ENCODE results near the gene ADRB1.

DNA sequence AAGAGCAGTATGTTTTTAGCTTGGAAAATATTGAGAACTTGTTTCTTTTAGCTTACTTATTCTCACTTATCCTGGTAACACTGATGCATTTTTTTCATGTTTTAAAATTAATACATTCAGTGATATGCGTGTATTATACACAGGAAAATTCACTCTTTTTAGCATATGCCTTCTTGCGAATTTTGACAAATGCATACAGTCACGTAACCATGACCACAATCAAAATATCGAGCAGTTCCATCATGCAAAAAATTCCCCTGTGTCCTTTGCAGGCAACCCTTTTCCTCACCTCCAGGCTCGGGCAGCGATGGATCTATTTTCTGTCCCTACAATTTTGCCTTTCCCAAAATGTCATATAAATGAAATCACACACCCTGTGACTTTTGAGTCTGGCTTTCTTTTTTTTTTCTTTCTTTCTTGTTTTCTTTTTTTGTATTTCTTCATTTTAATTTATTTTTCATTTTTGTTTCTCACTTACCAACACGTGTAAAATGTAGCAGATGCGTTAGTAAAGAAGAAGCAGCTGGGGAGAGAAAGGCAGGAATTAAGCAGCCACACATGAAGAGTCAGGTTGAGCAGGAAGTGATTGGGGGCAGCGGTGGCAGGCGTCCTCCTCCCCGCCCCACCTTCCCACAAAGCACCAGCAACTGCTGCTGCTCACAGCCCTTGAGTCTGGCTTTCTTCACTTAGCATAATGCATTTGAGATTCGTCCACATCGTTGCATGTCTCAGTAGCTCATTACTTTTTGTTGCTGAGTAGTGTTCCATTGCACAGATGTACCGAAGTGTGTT is 29.9 kb downstream of the ADRB1 start:
- TF ChIP-seq, protein P1, sequence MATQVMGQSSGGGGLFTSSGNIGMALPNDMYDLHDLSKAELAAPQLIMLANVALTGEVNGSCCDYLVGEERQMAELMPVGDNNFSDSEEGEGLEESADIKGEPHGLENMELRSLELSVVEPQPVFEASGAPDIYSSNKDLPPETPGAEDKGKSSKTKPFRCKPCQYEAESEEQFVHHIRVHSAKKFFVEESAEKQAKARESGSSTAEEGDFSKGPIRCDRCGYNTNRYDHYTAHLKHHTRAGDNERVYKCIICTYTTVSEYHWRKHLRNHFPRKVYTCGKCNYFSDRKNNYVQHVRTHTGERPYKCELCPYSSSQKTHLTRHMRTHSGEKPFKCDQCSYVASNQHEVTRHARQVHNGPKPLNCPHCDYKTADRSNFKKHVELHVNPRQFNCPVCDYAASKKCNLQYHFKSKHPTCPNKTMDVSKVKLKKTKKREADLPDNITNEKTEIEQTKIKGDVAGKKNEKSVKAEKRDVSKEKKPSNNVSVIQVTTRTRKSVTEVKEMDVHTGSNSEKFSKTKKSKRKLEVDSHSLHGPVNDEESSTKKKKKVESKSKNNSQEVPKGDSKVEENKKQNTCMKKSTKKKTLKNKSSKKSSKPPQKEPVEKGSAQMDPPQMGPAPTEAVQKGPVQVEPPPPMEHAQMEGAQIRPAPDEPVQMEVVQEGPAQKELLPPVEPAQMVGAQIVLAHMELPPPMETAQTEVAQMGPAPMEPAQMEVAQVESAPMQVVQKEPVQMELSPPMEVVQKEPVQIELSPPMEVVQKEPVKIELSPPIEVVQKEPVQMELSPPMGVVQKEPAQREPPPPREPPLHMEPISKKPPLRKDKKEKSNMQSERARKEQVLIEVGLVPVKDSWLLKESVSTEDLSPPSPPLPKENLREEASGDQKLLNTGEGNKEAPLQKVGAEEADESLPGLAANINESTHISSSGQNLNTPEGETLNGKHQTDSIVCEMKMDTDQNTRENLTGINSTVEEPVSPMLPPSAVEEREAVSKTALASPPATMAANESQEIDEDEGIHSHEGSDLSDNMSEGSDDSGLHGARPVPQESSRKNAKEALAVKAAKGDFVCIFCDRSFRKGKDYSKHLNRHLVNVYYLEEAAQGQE (IDR thresholded peaks at IDR 0.05; ENCODE audit: insufficient read depth in 1 of 2, low read depth in 2 of 2, low read length in 2 of 2): no peak
- no peak for TF ChIP-seq TAF1 (IDR thresholded peaks at IDR 0.05; ENCODE audit: borderline replicate concordance, insufficient read depth, low read length)
- TF ChIP-seq POLR2AphosphoS5 (IDR thresholded peaks at IDR 0.05; ENCODE audit: low read depth, low read length): no peak
- TF ChIP-seq FOXP2 (optimal IDR thresholded peaks at IDR 0.05; ENCODE audit: borderline replicate concordance, extremely low read depth, extremely low read length, insufficient read depth): no peak
- no peak for TF ChIP-seq SIN3A (IDR thresholded peaks at IDR 0.05; ENCODE audit: borderline replicate concordance, insufficient read depth, low read length)

Measured in PFSK-1 (cell line).